SJCRH30 (cell line): ENCODE results near the gene PCDHA4. TPM values are rescaled to one million over a fixed set of nuclear protein-coding genes. Genes with fewer than 3 reads are reported as not detected.
"Not testable (repeated sequence)": the region's sequence is repeated elsewhere in the genome, so short reads cannot be mapped to it uniquely, and the experiment has no call there.

Experiments used
- DNase-seq, 2 experiments: peaks; one replicate each; pipeline ENCODE4 v3.0.0-alpha.2; 2015 to 2020
- H3K27ac ChIP-seq: fragments of 250-450 bp; sonication (Bioruptor Pico); 2 replicates; pipeline ENCODE4 v1.5.1; 2020; ENCODE audit warnings: mild to moderate bottlenecking, moderate library complexity
- H3K27me3 ChIP-seq: fragments of 250-450 bp; sonication (Bioruptor Pico); 2 replicates; pipeline ENCODE4 v1.5.1; 2020; ENCODE audit warnings: mild to moderate bottlenecking, moderate library complexity
- H3K36me3 ChIP-seq: fragments of 250-450 bp; sonication (Bioruptor Pico); 2 replicates; pipeline ENCODE4 v1.5.1; 2020; ENCODE audit warnings: mild to moderate bottlenecking, moderate library complexity
- H3K4me1 ChIP-seq: fragments of 250-450 bp; sonication (Bioruptor Pico); 2 replicates; pipeline ENCODE4 v1.5.1; 2020; ENCODE audit warnings: mild to moderate bottlenecking, moderate library complexity
- H3K4me3 ChIP-seq: fragments of 250-450 bp; sonication (Bioruptor Pico); 2 replicates; pipeline ENCODE4 v1.5.1; 2020; ENCODE audit warnings: mild to moderate bottlenecking, moderate library complexity
- H3K9me3 ChIP-seq: fragments of 250-450 bp; sonication (Bioruptor Pico); replicated peaks from 2 replicates; pipeline ENCODE4 v1.5.1; 2020; ENCODE audit warnings: mild to moderate bottlenecking, moderate library complexity
- total RNA-seq: library from RNA; depleted of rRNA; stranded (reverse); fragments of >200 nt; shearing (Covaris generic); gene quantifications from 2 replicates; pipeline ENCODE4 v1.2.3, GENCODE V29; 2014

Gene PCDHA4
- total RNA-seq, 1 experiment from 2014 or later, result not detected

- H3K4me3 ChIP-seq, result no peak overlapping the region
These were observed 5.4 kb upstream of the PCDHA4 start for GRCh38 chr5:140801494-140801841.

GRCh38 chr5:140802381-140802780 lies 4.5 kb upstream of the PCDHA4 start:
- DNase-seq, H3K27ac ChIP-seq, H3K4me1 ChIP-seq, H3K36me3 ChIP-seq, H3K4me3 ChIP-seq, H3K9me3 ChIP-seq, H3K27me3 ChIP-seq: not testable (repeated sequence)

More at GRCh38 chr5:140801494-140801841, 5.4 kb upstream of the PCDHA4 start:
- H3K4me1 ChIP-seq, result no peaks in the 10 kb centered on the region
- no peak overlapping the region for H3K27ac ChIP-seq
- no peaks in the 10 kb centered on the region for H3K27me3 ChIP-seq
- no peaks in the 10 kb centered on the region for H3K36me3 ChIP-seq
- no peak for DNase-seq
- H3K9me3 ChIP-seq, result peaks cover 2% of the 10 kb centered on the region; the same call in 1 of the 2 replicates

DNA sequence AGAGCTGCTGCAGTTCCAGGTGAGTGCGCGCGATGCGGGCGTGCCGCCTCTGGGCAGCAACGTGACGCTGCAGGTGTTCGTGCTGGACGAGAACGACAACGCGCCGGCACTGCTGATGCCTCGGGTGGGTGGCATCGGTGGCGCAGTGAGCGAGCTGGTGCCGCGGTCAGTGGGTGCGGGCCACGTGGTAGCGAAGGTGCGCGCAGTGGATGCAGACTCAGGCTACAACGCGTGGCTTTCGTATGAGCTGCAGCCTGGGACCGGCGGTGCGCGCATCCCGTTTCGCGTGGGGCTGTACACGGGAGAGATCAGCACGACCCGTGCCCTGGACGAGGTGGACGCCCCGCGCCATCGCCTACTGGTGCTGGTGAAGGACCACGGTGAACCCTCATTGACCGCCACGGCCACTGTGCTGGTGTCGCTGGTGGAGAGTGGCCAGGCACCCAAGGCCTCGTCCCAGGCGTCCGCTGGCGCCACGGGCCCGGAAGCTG lies 4.0 kb upstream of the PCDHA4 start:
- no peak overlapping the region for H3K4me3 ChIP-seq
- no peak overlapping the region for H3K27ac ChIP-seq
- no peak for DNase-seq
- H3K27me3 ChIP-seq, result no peaks in the 10 kb centered on the region
- peaks cover 2% of the 10 kb centered on the region; the same call in 1 of the 2 replicates for H3K9me3 ChIP-seq
- H3K36me3 ChIP-seq, result no peaks in the 10 kb centered on the region
- H3K4me1 ChIP-seq, result no peaks in the 10 kb centered on the region

DNA sequence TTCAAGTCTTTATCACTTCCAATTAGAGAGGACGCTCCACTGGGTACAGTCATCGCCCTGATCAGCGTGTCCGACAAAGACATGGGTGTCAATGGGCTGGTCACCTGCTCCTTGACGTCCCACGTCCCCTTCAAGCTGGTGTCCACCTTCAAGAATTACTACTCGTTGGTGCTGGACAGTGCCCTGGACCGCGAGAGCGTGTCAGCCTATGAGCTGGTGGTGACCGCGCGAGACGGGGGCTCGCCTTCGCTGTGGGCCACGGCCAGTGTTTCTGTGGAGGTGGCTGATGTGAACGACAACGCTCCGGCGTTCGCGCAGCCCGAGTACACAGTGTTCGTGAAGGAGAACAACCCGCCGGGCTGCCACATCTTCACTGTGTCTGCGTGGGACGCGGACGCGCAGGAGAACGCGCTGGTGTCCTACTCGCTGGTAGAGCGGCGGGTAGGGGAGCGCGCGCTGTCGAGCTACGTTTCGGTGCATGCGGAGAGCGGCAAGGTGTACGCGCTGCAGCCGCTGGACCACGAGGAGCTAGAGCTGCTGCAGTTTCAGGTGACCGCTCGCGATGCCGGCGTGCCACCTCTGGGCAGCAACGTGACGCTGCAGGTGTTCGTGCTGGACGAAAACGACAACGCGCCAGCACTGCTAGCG lies 1.5 kb downstream of the PCDHA4 start:
- not testable (repeated sequence) for DNase-seq, H3K4me1 ChIP-seq, H3K9me3 ChIP-seq, H3K4me3 ChIP-seq, H3K27me3 ChIP-seq, H3K36me3 ChIP-seq, H3K27ac ChIP-seq

- H3K36me3 ChIP-seq, result no peaks in the 10 kb centered on the region
- DNase-seq, result no peak
- no peaks in the 10 kb centered on the region for H3K4me1 ChIP-seq
- no peak overlapping the region for H3K4me3 ChIP-seq
- H3K27me3 ChIP-seq, result no peaks in the 10 kb centered on the region
- H3K27ac ChIP-seq, result no peak overlapping the region
- no peaks in the 10 kb centered on the region for H3K9me3 ChIP-seq
These were observed 2.0 kb downstream of the PCDHA4 start for GRCh38 chr5:140808889-140809291.

DNA sequence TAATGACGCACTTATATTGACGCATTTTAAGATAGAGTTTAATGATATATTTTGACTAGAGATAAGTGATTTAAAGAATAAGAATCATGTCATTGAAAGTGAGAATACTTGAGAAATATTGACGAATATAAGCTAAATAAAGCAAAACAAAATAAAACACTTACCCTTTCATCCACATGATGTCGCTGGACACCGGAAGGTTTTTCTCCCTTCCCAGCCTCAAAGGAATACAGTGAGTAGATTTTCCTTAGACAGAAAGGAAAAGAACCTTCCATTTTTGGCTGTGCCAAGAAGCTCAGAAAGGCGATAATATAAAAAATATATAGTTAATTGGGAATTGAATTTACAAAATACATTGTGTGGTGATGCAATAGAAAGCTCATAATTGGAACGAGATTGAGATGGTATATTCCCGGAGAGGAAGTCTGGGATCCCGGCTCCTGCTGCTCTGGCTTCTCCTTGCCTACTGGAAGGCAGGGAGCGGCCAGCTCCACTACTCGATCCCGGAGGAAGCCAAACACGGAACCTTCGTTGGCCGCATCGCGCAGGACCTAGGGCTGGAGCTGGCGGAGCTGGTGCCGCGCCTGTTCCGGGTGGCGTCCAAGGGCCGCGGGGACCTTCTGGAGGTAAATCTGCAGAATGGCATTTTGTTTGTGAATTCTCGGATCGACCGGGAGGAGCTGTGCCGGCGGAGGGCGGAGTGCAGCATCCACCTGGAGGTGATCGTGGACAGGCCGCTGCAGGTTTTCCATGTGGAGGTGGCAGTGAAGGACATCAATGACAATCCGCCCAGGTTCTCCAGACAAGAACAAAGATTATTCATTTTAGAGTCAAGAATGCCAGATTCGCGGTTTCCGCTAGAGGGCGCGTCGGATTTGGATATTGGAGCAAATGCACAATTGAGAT lies 14.8 kb downstream of the PCDHA4 start, which contains the start of gene PCDHA5:
Gene PCDHA5, plus strand, starts transcription at position 239 of the 906 bp plus-strand sequence.
- H3K4me3 ChIP-seq, result peak within 1 kb of the TSS; percentile 49
- DNase-seq, result peak; percentile 25 to 42
- H3K27ac ChIP-seq, result no peak within 1 kb of the TSS
- H3K27me3 ChIP-seq, result no peaks in the 10 kb centered on the region
- H3K36me3 ChIP-seq, result no peaks in the 10 kb centered on the region
- no peaks in the 10 kb centered on the region for H3K9me3 ChIP-seq
- no peaks in the 10 kb centered on the region for H3K4me1 ChIP-seq

- no peak overlapping the region for H3K27ac ChIP-seq
- H3K9me3 ChIP-seq, result no peaks in the 10 kb centered on the region
- no peaks in the 10 kb centered on the region for H3K27me3 ChIP-seq
- no peaks in the 10 kb centered on the region for H3K36me3 ChIP-seq
- no peak for DNase-seq
- H3K4me3 ChIP-seq, result peak overlapping the region; percentile 49; the same call in 1 of the 2 replicates
- no peaks in the 10 kb centered on the region for H3K4me1 ChIP-seq
These were observed 15.4 kb downstream of the PCDHA4 start for GRCh38 chr5:140822281-140822629.

GRCh38 chr5:140822969-140823368 lies 16.1 kb downstream of the PCDHA4 start:
- H3K27me3 ChIP-seq, H3K27ac ChIP-seq, H3K9me3 ChIP-seq, H3K36me3 ChIP-seq, H3K4me3 ChIP-seq, H3K4me1 ChIP-seq, DNase-seq: not testable (repeated sequence)

DNA sequence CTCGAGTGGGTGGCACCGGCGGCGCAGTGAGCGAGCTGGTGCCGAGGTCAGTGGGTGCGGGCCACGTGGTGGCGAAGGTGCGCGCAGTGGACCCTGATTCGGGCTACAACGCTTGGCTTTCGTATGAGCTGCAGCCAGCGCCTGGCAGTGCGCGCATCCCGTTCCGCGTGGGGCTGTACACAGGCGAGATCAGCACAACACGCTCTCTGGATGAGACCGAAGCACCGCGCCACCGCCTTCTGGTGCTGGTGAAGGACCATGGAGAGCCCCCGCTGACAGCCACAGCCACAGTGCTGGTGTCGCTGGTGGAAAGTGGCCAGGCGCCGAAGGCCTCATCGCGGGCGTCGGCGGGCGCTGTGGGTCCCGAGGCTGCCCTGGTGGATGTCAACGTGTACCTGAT lies 16.6 kb downstream of the PCDHA4 start:
- DNase-seq, result no peak
- Histone ChIP-seq H3K4me3 (no peak overlapping the region), H3K4me1 (no peaks in the 10 kb centered on the region), H3K27ac (no peak overlapping the region), H3K27me3 (no peaks in the 10 kb centered on the region), H3K9me3 (no peaks in the 10 kb centered on the region), H3K36me3 (no peaks in the 10 kb centered on the region)

- H3K27ac ChIP-seq, result no peak within 1 kb of the TSS
- no peaks in the 10 kb centered on the region for H3K36me3 ChIP-seq
- H3K27me3 ChIP-seq, result no peaks in the 10 kb centered on the region
- no peak within 1 kb of the TSS for H3K4me3 ChIP-seq
- DNase-seq, result no peak
- no peaks in the 10 kb centered on the region for H3K9me3 ChIP-seq
- no peaks in the 10 kb centered on the region for H3K4me1 ChIP-seq
These were observed 21.0 kb downstream of the PCDHA4 start, which contains the start of gene PCDHA6 for GRCh38 chr5:140827704-140828361. TSS of gene PCDHA6 (plus strand) at chr5:140827960. CDS start at chr5:140828092, 132 bp downstream.

DNA sequence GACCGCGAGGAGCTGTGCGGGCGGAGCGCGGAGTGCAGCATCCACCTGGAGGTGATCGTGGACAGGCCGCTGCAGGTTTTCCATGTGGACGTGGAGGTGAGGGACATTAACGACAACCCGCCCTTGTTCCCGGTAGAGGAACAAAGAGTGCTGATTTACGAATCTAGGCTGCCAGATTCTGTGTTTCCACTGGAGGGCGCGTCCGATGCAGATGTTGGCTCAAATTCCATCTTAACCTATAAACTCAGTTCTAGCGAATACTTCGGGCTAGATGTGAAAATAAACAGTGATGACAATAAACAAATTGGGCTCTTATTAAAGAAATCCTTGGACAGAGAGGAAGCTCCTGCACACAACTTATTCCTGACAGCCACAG lies 21.5 kb downstream of the PCDHA4 start:
- H3K27ac ChIP-seq, result no peak overlapping the region
- no peaks in the 10 kb centered on the region for H3K27me3 ChIP-seq
- H3K4me3 ChIP-seq, result no peak overlapping the region
- no peaks in the 10 kb centered on the region for H3K9me3 ChIP-seq
- no peak for DNase-seq
- no peaks in the 10 kb centered on the region for H3K36me3 ChIP-seq
- H3K4me1 ChIP-seq, result no peaks in the 10 kb centered on the region

DNA sequence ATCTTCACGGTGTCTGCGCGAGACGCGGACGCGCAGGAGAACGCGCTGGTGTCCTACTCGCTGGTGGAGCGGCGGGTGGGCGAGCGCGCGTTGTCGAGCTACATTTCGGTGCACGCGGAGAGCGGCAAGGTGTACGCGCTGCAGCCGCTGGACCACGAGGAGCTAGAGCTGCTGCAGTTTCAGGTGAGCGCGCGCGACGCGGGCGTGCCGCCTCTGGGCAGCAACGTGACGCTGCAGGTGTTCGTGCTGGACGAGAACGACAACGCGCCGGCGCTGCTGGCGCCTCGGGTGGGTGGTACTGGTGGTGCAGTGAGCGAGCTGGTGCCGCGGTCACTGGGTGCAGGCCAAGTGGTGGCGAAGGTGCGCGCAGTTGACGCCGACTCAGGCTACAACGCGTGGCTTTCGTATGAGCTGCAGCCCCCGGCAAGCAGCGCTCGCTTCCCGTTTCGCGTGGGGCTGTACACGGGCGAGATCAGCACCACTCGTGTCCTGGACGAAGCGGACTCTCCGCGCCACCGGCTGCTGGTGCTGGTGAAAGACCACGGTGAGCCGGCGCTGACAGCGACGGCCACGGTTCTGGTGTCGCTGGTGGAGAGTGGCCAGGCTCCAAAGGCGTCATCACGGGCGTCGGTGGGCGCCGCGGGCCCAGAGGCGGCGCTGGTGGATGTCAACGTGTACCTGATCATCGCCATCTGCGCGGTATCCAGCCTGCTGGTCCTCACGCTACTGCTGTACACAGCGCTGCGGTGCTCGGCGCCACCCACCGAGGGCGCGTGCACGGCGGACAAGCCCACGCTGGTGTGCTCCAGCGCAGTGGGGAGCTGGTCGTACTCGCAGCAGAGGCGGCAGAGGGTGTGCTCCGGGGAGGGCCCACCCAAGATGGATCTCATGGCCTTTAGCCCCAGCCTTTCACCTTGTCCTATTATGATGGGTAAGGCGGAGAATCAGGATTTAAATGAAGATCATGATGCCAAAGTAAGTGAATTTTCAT lies 22.9 kb downstream of the PCDHA4 start:
- not testable (repeated sequence) for DNase-seq, H3K4me3 ChIP-seq, H3K27ac ChIP-seq, H3K27me3 ChIP-seq, H3K36me3 ChIP-seq, H3K9me3 ChIP-seq, H3K4me1 ChIP-seq

DNA sequence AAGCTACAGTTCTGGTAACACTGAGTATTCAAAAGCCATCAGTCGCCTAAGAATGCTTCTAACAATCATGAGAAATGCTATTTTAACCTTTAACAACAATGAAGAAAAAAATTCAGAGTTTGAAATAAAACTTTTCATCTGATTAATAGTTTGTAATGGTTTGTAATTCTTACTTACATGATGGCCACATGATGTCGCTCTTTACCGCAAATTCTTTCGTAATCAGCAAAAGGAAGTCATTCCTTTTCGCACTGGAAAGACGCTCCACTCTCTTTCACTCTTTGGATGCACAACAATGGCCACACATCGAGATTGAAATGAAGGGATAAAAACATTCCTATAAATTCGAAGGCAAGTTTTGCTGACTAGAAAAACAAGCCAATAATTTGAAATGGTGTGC lies 27.1 kb downstream of the PCDHA4 start, which contains the start of gene PCDHA7:
Gene PCDHA7, plus strand, starts transcription at position 277 of the 400 bp plus-strand sequence. Its CDS starts 115 bp downstream, at position 392.
- no peak within 1 kb of the TSS for H3K4me3 ChIP-seq
- DNase-seq, result no peak

DNA sequence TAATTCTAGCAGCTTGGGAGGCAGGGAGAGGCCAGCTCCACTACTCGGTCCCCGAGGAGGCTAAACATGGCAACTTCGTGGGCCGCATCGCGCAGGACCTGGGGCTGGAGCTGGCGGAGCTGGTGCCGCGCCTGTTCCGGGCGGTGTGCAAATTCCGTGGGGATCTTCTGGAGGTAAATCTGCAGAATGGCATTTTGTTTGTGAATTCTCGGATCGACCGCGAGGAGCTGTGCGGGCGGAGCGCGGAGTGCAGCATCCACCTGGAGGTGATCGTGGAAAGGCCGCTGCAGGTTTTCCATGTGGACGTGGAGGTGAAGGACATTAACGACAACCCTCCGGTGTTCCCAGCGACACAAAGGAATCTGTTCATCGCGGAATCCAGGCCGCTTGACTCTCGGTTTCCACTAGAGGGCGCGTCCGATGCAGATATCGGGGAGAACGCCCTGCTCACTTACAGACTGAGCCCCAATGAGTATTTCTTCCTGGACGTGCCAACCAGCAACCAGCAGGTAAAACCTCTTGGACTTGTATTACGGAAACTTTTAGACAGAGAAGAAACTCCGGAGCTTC lies 27.7 kb downstream of the PCDHA4 start:
- not testable (repeated sequence) for H3K36me3 ChIP-seq, H3K4me1 ChIP-seq, H3K27me3 ChIP-seq, H3K4me3 ChIP-seq, DNase-seq, H3K27ac ChIP-seq, H3K9me3 ChIP-seq

More for the DNA sequence above, 27.1 kb downstream of the PCDHA4 start, which contains the start of gene PCDHA7:
- no peaks in the 10 kb centered on the region for H3K4me1 ChIP-seq
- H3K9me3 ChIP-seq, result no peaks in the 10 kb centered on the region
- no peaks in the 10 kb centered on the region for H3K27me3 ChIP-seq
- H3K36me3 ChIP-seq, result no peaks in the 10 kb centered on the region
- no peak within 1 kb of the TSS for H3K27ac ChIP-seq
